Tibial nerve (tissue), 3 donors: ENCODE data around the gene NUF2.

Experiments used
- CTCF ChIP-seq, 5 experiments: fragments of 200-600 bp in 3 of 5; fragments of 450-650 bp in 2 of 5; sonication (generic) in 3 of 5; IDR thresholded peaks; one replicate each; pipeline ENCODE4 v1.5.1; 2016 to 2019; ENCODE audit warnings: antibody characterized with exemption in 5 of 5, mild to moderate bottlenecking in 3 of 5, moderate library complexity in 2 of 5
- POLR2A ChIP-seq, 2 donors: fragments of 450-650 bp; IDR thresholded peaks; one replicate each; pipeline ENCODE4 v1.6.1; 2017; ENCODE audit warnings: antibody characterized with exemption in 2 of 2, mild to moderate bottlenecking in 2 of 2, moderate library complexity in 2 of 2

GRCh38 chr1:163298365-163298764, 23.4 kb upstream of the NUF2 start:
- TF ChIP-seq CTCF (IDR thresholded peaks at IDR 0.05) (no peak), POLR2A (IDR thresholded peaks at IDR 0.05) (no peak)
